Glutamatergic neuron (in vitro differentiated cells): Measurements from ENCODE around the gene ATP1B1. TPM values are rescaled to one million over a fixed set of nuclear protein-coding genes. Genes with fewer than 3 reads are reported as not detected.

ENCODE experiments used
- DNase-seq: peaks from one replicate; pipeline ENCODE4 v3.0.0; 2022
- H3K27ac Mint-ChIP-seq: one replicate; pipeline ENCODE4 v1.8.0; 2020; ENCODE audit warnings: mild to moderate bottlenecking, mixed read lengths, inconsistent platforms; ENCODE audit not compliant: unreplicated experiment
- H3K27me3 Mint-ChIP-seq: one replicate; pipeline ENCODE4 v1.8.0; 2020; ENCODE audit warnings: mild to moderate bottlenecking, moderate library complexity, mixed read lengths, inconsistent platforms; ENCODE audit not compliant: unreplicated experiment
- H3K36me3 Mint-ChIP-seq: one replicate; pipeline ENCODE4 v1.8.0; 2020; ENCODE audit warnings: mild to moderate bottlenecking, mixed read lengths, inconsistent platforms; ENCODE audit not compliant: unreplicated experiment
- H3K4me1 Mint-ChIP-seq: one replicate; pipeline ENCODE4 v1.8.0; 2020; ENCODE audit warnings: mild to moderate bottlenecking, low read depth, mixed read lengths, inconsistent platforms; ENCODE audit not compliant: unreplicated experiment
- H3K4me3 Mint-ChIP-seq: one replicate; pipeline ENCODE4 v1.8.0; 2020; ENCODE audit warnings: mild to moderate bottlenecking, mixed read lengths, inconsistent platforms; ENCODE audit not compliant: unreplicated experiment
- H3K9me3 Mint-ChIP-seq: one replicate; pipeline ENCODE4 v1.8.0; 2020; ENCODE audit warnings: mild to moderate bottlenecking, moderate library complexity, mixed read lengths, inconsistent platforms; ENCODE audit not compliant: unreplicated experiment
- total RNA-seq: library from RNA; stranded (reverse); fragmentation: NEBNext Ultra II Directional; extraction: Animal tissue kit (Norgen Biotek cat#: 25700); gene quantifications from one replicate; pipeline ENCODE4 v1.2.1, GENCODE V29; 2021; ENCODE audit not compliant: unreplicated experiment
- TF ChIP-seq, protein P1 (sequence below): fragments of 200-600 bp; sonication (generic); IDR thresholded peaks from one replicate; pipeline ENCODE4 v1.5.0; 2021; ENCODE audit not compliant: partially characterized antibody, unreplicated experiment

ATP1B1 gene
- total RNA-seq, 1 donor from 2014 or later = 108 TPM

DNA sequence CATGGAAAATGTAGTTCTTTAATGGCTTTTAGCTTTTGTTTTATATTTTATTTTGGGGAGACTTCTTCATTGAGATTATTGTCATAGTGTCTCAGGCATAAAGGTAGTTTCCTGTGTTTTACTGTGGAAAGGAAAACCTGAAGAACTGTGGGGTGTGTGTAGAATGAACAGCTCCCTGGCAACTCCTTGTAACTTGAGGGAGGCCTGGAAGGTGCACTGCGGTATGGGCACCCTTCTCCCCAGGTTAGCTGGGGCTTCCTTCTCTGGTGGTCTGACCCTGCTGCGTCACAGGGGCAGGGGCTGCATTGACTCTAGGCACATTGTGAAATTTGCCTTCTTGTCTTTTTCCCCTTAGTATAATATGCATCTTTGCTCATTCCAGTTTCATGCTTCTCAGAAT, 1.7 kb downstream of the ATP1B1 start:
- no peak for DNase-seq
- Mint-ChIP-seq H3K27ac (peak overlapping the region; percentile 98), H3K36me3 (peaks cover 5% of the 10 kb centered on the region), H3K9me3 (peaks cover 14% of the 10 kb centered on the region), H3K4me1 (peaks cover 31% of the 10 kb centered on the region), H3K4me3 (peak overlapping the region; percentile 98), H3K27me3 (peaks cover 17% of the 10 kb centered on the region)
- TF ChIP-seq, protein P1, sequence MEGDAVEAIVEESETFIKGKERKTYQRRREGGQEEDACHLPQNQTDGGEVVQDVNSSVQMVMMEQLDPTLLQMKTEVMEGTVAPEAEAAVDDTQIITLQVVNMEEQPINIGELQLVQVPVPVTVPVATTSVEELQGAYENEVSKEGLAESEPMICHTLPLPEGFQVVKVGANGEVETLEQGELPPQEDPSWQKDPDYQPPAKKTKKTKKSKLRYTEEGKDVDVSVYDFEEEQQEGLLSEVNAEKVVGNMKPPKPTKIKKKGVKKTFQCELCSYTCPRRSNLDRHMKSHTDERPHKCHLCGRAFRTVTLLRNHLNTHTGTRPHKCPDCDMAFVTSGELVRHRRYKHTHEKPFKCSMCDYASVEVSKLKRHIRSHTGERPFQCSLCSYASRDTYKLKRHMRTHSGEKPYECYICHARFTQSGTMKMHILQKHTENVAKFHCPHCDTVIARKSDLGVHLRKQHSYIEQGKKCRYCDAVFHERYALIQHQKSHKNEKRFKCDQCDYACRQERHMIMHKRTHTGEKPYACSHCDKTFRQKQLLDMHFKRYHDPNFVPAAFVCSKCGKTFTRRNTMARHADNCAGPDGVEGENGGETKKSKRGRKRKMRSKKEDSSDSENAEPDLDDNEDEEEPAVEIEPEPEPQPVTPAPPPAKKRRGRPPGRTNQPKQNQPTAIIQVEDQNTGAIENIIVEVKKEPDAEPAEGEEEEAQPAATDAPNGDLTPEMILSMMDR = no peak

DNA sequence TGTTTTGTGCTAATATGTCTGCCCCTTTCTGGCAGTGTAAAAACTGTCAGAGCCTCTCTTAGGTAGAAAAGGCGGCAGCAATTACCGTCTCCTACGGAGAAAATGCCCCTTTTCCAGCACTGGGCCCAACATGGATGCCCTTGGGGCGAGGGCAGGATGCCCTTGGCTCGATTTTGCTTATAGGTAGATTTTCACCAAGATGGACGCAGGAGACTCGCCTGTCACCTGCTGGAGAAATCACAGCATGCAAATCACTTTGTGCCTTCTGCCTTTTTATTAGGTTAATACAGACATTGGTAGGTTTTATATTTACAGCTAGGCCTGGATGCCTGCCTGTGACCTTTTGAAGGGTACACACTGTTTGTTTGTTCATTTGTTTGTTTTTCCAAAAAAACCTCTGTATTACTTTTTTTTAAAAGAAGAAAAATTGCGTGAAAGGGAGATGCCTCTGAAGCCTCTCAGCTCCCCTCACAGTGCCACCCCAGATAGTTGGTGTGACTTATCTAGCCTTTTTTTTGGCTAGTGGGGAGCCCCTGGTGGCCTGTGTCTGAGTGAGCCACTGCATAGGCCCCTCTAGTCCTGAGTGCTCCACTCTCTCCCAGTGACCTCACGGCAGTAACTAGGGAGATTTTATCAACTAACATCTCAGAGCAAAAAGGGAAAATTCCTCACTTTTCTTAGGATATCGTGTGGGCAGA, 2.5 kb downstream of the ATP1B1 start:
- Mint-ChIP-seq H3K27ac (no peak overlapping the region), H3K9me3 (peaks cover 14% of the 10 kb centered on the region), H3K36me3 (peaks cover 5% of the 10 kb centered on the region), H3K4me1 (peaks cover 31% of the 10 kb centered on the region), H3K27me3 (peaks cover 17% of the 10 kb centered on the region), H3K4me3 (peak overlapping the region; percentile 98)
- no peak for DNase-seq
- TF ChIP-seq, protein P1 = no peak

GRCh38 chr1:169109561-169110134, 3.2 kb downstream of the ATP1B1 start:
- Mint-ChIP-seq H3K4me3 (peak overlapping the region; percentile 98), H3K4me1 (peaks cover 31% of the 10 kb centered on the region), H3K27ac (peak overlapping the region; percentile 36)

DNA sequence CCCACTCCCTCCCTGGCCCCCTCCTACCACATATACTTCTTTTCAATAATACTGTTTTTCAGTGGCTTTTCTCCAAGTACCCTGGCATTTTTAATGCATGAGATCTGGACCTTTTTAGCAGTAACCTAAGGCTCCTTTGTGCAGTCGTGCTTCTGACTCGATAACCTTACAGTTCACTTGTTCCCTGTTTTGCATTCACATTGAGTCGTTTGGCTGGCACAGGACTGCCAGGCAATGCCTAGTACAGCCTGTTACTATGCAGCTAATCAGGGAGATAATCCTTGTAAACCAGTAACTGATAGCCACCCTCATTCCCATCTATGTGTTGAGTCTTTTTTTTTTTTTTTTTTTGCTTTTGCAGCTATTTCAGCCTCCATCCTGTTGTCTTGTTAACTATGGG, 3.7 kb downstream of the ATP1B1 start:
- Mint-ChIP-seq H3K4me3 (peak overlapping the region; percentile 98), H3K36me3 (peaks cover 9% of the 10 kb centered on the region)

More at GRCh38 chr1:169109561-169110134, 3.2 kb downstream of the ATP1B1 start:
- Mint-ChIP-seq H3K9me3 (peaks cover 14% of the 10 kb centered on the region), H3K27me3 (peaks cover 17% of the 10 kb centered on the region), H3K36me3 (peaks cover 9% of the 10 kb centered on the region)
- peak; percentile 29 for DNase-seq
- TF ChIP-seq, protein P1 = no peak

More for the DNA sequence above, 3.7 kb downstream of the ATP1B1 start:
- no peak for DNase-seq
- peak overlapping the region; percentile 48 for H3K27ac Mint-ChIP-seq
- H3K27me3 Mint-ChIP-seq = peaks cover 14% of the 10 kb centered on the region
- H3K9me3 Mint-ChIP-seq = peaks cover 11% of the 10 kb centered on the region
- H3K4me1 Mint-ChIP-seq = peaks cover 27% of the 10 kb centered on the region
- TF ChIP-seq, protein P1 = no peak
